ENCODE results near the gene AKAP1. TPM values are rescaled to one million over a fixed set of nuclear protein-coding genes. Genes with fewer than 3 reads are reported as not detected.

The AKAP1 gene
- total RNA-seq, 1 donor from 2014 or later: 24.6 TPM

DNA sequence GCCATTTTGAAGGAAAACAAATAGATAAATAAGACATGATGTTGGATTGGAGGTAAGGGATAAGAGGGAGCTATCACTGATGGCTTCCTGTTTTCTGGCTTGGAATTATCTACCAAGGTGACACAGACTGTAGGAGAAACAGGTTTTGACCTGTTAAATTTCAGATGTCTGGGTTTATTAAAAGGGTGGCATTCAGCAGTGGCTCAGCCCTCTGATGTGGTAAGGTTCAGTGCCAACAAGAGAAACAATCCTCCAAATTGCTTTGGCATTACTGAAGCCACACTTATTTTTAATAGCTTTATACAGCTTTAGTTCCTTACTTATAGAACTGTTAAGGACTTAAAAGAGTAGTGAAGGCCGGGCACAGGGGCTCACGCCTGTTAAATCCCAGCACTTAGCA, 37.0 kb upstream of the AKAP1 start:
- peaks cover 1% of the 10 kb centered on the region for H3K27me3 Mint-ChIP-seq (ENCODE audit: unreplicated experiment)
- no peak overlapping the region for H3K27ac Mint-ChIP-seq (ENCODE audit: unreplicated experiment)

GRCh38 chr17:57050306-57050705, 34.7 kb upstream of the AKAP1 start:
- DNase-seq (ENCODE audit: low spot score): no peak
- Mint-ChIP-seq H3K27ac (ENCODE audit: unreplicated experiment) (no peak overlapping the region), H3K27me3 (ENCODE audit: unreplicated experiment) (peaks cover 1% of the 10 kb centered on the region), H3K4me1 (ENCODE audit: unreplicated experiment) (no peaks in the 10 kb centered on the region), H3K4me3 (ENCODE audit: unreplicated experiment) (no peak overlapping the region), H3K36me3 (ENCODE audit: low read depth, unreplicated experiment) (no peaks in the 10 kb centered on the region), H3K9me3 (ENCODE audit: unreplicated experiment) (no peaks in the 10 kb centered on the region)
- no peak for TF ChIP-seq CTCF (IDR thresholded peaks at IDR 0.05; ENCODE audit: unreplicated experiment)

More for the DNA sequence above, 37.0 kb upstream of the AKAP1 start:
- TF ChIP-seq CTCF (IDR thresholded peaks at IDR 0.05; ENCODE audit: unreplicated experiment): no peak
- H3K36me3 Mint-ChIP-seq (ENCODE audit: low read depth, unreplicated experiment): no peaks in the 10 kb centered on the region
- peak overlapping the region; percentile 11 for H3K4me3 Mint-ChIP-seq (ENCODE audit: unreplicated experiment)
- H3K9me3 Mint-ChIP-seq (ENCODE audit: unreplicated experiment): no peaks in the 10 kb centered on the region
- DNase-seq (ENCODE audit: low spot score): no peak
- no peaks in the 10 kb centered on the region for H3K4me1 Mint-ChIP-seq (ENCODE audit: unreplicated experiment)

GRCh38 chr17:57051886-57052361, 33.1 kb upstream of the AKAP1 start:
- TF ChIP-seq CTCF (IDR thresholded peaks at IDR 0.05; ENCODE audit: unreplicated experiment): no peak
- Mint-ChIP-seq H3K4me1 (ENCODE audit: unreplicated experiment) (no peaks in the 10 kb centered on the region), H3K9me3 (ENCODE audit: unreplicated experiment) (no peaks in the 10 kb centered on the region), H3K36me3 (ENCODE audit: low read depth, unreplicated experiment) (no peaks in the 10 kb centered on the region), H3K27me3 (ENCODE audit: unreplicated experiment) (peaks cover 1% of the 10 kb centered on the region), H3K4me3 (ENCODE audit: unreplicated experiment) (no peak overlapping the region), H3K27ac (ENCODE audit: unreplicated experiment) (no peak overlapping the region)
- no peak for DNase-seq (ENCODE audit: low spot score)

GRCh38 chr17:57062865-57063264, 22.2 kb upstream of the AKAP1 start:
- H3K4me1 Mint-ChIP-seq (ENCODE audit: unreplicated experiment): no peaks in the 10 kb centered on the region
- DNase-seq (ENCODE audit: low spot score): no peak
- no peak for TF ChIP-seq CTCF (IDR thresholded peaks at IDR 0.05; ENCODE audit: unreplicated experiment)
- H3K9me3 Mint-ChIP-seq (ENCODE audit: unreplicated experiment): no peaks in the 10 kb centered on the region
- H3K27ac Mint-ChIP-seq (ENCODE audit: unreplicated experiment): no peak overlapping the region
- H3K4me3 Mint-ChIP-seq (ENCODE audit: unreplicated experiment): no peak overlapping the region
- no peaks in the 10 kb centered on the region for H3K36me3 Mint-ChIP-seq (ENCODE audit: low read depth, unreplicated experiment)
- H3K27me3 Mint-ChIP-seq (ENCODE audit: unreplicated experiment): no peaks in the 10 kb centered on the region

GRCh38 chr17:57067162-57067561, 17.9 kb upstream of the AKAP1 start:
- TF ChIP-seq CTCF (IDR thresholded peaks at IDR 0.05; ENCODE audit: unreplicated experiment): no peak
- Mint-ChIP-seq H3K4me1 (ENCODE audit: unreplicated experiment) (peaks cover 8% of the 10 kb centered on the region), H3K27ac (ENCODE audit: unreplicated experiment) (no peak overlapping the region), H3K36me3 (ENCODE audit: low read depth, unreplicated experiment) (no peaks in the 10 kb centered on the region), H3K9me3 (ENCODE audit: unreplicated experiment) (no peaks in the 10 kb centered on the region), H3K4me3 (ENCODE audit: unreplicated experiment) (no peak overlapping the region), H3K27me3 (ENCODE audit: unreplicated experiment) (no peaks in the 10 kb centered on the region)
- DNase-seq (ENCODE audit: low spot score): no peak

All from endothelial cell (in vitro differentiated cells).